ENCODE measurements around the gene PLEKHM1.
"Not testable (repeated sequence)": the region's sequence is repeated elsewhere in the genome, so short reads cannot be mapped to it uniquely, and the experiment has no call there.

The PLEKHM1 gene

DNA sequence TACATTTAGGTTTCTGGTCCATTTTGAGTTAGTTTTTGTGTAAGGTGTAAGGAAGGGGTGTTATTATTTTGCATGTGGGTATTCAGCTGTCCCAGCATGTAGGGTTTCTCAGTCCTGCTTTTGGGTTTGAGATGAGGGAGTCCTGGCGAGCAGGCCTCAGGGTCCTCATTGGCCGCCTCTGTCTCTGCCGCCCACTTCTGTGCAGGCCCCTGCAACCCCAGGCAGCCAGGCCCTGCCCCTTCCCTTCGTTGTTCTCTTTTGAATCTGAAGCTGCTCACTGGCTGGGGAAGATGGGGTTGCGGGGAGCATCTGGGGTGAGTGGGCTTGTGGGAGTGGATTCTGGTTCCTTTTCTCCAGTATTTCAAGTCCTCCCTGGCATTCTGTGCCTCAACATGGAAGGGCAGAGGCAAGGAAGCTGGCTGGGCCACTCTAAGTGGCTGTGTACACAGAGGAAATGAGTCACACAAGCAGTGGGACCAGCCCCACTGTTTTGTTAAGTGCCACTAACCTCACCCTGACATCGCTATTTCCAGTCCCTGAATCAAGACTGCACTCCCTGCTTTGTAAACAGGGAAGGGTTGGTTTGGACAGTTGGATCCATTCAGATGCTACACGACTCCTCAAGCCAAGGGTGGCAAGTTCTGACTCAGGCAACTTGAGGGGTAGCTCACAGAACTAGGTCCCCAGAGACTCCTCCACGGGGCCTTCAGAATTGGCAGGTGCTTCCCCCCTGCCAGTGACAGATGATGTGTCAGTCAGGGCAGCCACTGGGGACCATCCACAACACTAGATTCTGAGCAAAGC lies 28.8 kb downstream of the PLEKHM1 start:
- DNase-seq (ENCODE audit: low read depth): peak; percentile 29

DNA sequence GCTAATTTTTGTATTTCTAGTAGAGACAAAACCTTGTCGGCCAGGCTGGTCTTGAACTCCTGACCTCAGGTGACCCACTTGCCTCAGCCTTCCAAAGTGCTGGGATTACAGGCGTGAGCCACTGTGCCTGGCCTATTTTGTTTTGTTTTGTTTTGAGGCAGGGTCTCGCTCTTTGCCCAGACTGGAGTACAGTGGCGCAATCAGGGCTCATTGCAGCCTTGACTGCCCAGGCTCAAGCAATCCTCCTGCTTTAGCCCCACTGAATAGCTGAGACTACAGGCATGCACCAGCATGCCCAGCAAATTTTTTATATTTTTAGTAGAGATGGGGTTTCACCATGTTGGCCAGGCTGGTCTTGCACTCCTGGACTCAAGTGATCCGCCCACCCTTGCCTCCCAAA lies 30.1 kb downstream of the PLEKHM1 start:
- DNase-seq (ENCODE audit: low read depth): not testable (repeated sequence)

DNA sequence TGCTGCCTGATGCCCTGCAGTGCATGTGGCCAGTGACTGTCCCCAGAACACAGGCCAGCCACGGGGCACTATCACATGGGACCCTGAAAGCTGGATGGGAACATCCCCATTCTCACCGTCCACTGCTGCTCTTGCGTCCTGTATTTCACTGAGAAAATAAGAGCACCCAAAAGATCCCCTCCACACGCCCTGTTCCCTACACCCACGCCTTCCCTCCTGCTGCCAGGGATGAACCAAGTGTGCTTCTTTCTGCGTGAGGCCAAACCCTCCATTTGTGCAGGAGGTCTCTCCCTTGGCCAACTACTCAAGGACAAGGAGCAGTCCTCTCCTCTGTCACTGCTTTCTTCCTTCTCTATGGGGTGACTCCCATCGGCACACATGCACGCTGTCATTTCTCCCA lies 36.2 kb downstream of the PLEKHM1 start:
- not testable (repeated sequence) for DNase-seq (ENCODE audit: low read depth)

DNA sequence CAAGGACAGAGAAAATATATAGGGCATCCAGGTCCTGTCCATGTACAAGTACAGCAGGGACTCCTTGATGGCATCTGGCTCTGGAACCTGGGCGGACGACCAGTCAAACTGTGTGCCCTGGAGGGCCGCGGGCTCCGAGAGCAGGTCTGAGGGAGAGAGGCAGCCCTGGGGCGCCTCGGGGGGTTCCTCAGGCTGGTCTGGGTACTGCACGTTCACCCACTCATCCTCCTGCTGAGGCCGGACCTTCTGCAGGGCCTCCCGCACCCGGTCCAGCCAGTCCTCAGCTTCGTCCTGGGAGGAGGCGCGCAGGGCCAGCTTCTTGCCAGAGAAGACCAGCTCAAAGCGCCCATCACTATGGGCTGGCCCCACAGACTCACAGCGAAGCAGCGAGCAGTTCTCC lies 36.8 kb downstream of the PLEKHM1 start:
- not testable (repeated sequence) for DNase-seq (ENCODE audit: low read depth)

DNA sequence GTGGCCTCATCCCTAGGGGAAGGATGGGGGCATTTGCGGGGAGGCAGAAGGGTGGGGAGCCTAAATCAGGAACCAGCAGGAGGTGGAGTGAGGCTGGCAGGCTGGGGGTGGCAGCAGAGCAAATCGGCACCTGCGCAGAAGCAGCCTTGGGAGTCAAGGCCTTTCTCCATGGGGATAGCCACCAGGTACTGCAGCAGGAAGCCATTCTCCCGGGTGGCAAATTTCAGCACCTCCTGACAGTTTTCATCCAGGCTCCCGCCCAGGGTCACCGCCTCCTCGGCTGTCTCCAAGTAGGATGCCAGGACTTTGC lies 37.3 kb downstream of the PLEKHM1 start:
- not testable (repeated sequence) for DNase-seq (ENCODE audit: low read depth)

DNA sequence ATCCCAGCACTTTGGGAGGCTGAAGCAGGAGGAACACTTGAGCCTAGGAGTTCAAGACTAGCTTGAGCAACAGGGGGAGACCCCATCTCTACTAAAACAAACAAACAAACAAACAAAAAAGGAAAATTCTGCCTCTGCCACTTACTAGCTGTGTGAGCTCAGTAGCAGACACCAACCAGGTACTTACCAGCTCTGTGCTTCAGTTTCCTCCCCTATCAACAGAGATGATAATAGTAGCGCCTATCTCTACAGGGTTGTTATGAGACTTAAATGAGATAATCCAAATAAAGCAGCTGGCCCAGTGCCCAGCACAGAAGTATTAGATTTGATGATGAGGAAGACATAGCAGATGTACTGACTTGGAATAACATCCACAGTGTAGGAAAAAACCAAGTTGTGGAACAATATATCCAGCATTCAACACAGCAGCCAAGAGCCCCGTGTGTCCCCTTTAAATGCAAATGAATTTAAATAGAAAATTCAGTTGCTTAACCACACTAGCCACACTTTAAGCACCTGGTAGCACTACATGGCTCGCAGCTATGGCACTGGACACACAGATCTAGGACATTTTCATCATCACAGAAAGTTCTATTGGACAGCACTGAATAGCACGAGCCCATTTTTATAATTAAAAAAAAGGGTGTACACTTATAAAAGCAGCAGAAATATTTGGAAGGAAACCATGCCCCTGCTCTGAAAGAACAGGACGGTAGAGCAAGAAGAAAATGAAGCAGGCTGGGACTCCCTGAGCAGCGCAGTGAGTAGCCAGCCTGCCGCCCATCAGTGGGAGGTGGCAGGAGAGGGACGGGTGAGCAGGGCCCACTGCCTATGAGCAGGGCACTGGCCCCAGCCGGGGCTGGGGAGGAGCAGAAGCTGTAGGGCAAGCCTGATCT lies 37.9 kb downstream of the PLEKHM1 start:
- DNase-seq (ENCODE audit: low read depth): not testable (repeated sequence)

DNA sequence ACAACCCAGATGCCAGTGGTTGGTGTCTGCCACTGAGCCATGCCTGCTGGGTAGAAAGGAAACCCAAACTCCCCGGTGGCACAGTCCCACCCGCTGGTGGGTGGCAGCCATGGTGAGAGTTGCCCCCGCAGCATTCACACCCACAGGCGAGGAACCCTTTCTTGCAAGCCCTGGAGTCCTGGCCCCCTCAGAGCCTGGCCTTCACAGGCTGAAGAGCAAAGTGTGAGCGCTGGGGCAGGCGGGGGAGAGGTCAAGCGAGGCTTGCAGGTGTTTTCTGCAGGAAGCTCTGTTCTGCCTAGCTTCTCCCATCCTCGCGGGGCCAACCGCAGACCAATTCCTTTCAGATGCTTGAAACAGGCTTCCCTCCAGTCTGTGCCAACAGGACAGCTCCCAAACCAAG lies 38.9 kb downstream of the PLEKHM1 start:
- DNase-seq (ENCODE audit: low read depth): not testable (repeated sequence)

DNA sequence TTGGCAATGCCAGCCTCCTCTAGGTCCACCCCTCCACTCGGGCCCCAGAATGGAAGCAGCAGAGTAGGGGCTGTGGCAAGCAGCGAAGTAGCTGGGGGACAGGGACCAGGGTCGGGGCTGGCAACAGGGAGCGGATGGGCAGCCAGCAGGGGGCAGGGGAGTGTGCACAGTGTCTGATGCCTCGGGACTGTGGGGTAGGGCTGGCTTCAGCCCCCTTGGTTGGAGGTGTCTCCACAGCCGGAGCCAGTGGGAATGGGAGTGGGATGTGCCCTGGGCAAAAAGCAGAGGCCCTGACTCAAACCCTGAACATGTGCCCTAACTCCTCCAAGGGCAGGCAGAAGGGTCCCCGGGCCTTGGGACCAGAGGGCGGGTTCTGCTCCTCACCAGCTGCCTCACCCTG lies 39.4 kb downstream of the PLEKHM1 start:
- DNase-seq (ENCODE audit: low read depth): no peak

DNA sequence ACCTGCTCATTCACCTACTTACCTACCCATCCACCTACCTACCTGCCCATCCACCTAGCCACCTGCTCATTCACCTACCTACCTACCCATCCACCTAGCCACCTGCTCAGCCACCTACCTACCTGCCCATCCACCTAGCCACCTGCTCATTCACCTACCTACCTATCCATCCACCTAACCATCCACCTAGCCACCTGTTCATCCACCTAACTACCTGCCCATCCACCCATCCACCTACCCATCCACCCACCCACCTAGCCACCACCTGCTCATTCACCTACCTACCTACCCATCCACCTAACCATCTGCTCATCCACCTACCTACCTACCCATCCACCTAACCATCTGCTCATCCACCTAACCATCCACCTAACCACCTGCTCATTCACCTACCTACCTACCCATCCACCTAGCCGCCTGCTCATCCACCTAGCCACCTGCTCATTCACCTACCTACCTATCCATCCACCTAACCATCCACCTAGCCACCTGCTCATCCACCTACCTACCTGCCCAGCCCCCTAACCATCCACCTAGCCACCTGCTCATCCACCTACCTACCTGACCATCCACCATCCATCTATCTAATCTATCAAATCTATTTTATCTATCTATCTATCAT lies 40.7 kb downstream of the PLEKHM1 start:
- not testable (repeated sequence) for DNase-seq (ENCODE audit: low read depth)

DNA sequence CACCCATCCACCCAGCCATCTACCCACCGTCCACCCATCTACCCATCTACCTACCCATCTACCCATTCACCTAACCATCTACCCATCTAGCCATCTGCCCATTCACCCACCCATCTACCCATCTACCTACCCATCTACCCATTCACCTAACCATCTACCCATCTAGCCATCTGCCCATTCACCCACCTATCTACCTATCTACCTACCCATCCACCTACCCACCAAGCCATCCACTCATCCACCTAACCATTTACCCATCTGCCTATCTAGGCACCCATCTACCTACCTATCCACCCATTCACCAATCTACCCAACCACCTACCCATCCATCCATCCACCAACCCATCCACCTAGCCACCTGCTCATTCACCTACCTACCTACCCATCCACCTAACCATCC lies 41.3 kb downstream of the PLEKHM1 start:
- not testable (repeated sequence) for DNase-seq (ENCODE audit: low read depth)

DNA sequence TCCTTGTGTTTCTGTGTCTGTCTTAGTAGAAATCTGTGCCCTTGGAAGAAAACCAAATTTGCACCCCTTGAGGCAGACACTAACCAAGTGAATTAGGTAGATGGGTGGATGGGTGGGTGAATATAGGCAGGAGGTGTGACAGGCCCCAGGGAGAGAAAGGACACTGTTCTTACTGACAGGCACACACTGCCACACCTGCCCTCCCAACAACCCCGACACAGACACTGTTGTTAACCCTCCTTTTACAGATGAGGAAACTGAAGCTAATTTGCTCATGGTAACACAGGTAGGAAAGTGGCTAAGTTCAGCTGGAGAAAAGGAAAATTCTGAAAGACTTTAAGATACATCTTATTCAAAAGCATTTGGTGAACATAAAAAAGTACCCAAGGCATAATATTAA lies 42.0 kb downstream of the PLEKHM1 start:
- DNase-seq (ENCODE audit: low read depth): not testable (repeated sequence)

DNA sequence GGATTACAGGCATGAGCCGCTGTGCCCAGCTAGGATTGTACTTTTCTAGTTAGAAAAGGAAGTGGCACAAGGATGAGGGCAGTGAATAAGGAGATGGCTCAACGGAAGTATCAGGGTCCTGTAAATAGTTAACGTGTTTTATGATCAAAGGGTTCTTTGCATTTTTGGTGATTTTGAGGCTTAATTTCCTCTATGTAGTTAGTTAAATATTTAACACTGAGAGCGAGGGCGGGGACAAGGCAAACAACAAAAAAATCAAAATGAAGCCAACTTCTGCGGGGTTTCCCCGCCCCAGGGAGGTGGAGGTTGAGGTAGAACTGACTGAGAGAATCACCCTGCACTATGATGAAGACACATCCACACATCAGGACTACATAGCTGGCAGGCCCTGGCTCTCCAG lies 42.5 kb downstream of the PLEKHM1 start:
- DNase-seq (ENCODE audit: low read depth): not testable (repeated sequence)

DNA sequence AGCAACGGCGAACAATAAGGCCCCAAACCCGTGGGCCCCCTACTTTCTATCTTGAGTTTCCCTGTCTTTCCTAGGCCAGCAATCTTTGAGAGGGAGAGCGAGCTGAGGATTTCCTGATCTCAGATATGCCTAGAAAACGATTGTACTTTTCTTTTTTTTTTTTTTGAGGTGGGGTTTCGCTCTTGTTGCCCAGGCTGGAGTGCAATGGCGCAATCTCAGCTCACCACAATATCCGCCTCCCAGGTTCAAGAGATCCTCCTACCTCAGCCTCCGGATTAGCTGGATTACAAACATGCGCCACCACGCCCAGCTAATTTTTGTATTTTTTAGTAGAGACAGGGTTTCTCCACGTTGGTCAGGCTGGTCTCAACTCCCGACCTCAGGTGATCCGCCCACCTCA lies 42.9 kb downstream of the PLEKHM1 start:
- not testable (repeated sequence) for DNase-seq (ENCODE audit: low read depth)

DNA sequence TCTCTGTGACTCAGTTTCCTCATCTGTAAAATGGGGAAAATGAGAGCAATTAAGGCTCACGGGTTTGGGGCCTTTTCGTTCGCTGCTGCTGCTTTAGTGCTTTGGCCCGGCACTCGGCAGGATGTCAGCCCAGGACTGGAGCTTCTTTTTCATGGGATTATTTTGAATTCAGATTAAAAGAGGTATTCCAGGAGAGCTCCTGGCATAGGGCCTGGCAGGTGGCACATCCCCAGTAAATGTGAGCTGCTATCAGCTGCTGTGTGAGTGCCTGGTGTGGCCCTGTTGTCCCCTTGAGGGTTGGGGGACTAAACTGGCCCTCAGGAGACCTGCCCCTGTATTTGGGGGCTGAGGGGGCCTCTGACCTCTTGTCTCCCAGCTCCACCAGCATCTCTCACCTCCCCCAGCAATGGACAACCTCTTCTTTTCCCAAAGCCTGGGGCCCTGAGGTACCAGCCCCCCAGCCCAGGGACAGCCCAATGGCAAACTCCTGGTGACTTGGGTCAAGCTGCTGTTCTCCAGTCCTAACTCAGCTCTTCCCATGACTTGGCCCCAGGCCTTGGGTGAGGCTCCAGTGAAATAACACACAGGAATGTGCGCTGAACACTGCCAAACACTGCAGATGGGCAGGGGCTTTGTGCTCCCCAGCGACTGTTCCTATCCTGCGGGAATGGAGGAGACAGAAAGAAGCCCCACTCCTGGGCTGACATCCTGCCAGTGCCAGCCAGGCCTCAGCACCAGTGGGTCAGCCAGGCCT lies 43.5 kb downstream of the PLEKHM1 start:
- DNase-seq (ENCODE audit: low read depth): not testable (repeated sequence)

DNA sequence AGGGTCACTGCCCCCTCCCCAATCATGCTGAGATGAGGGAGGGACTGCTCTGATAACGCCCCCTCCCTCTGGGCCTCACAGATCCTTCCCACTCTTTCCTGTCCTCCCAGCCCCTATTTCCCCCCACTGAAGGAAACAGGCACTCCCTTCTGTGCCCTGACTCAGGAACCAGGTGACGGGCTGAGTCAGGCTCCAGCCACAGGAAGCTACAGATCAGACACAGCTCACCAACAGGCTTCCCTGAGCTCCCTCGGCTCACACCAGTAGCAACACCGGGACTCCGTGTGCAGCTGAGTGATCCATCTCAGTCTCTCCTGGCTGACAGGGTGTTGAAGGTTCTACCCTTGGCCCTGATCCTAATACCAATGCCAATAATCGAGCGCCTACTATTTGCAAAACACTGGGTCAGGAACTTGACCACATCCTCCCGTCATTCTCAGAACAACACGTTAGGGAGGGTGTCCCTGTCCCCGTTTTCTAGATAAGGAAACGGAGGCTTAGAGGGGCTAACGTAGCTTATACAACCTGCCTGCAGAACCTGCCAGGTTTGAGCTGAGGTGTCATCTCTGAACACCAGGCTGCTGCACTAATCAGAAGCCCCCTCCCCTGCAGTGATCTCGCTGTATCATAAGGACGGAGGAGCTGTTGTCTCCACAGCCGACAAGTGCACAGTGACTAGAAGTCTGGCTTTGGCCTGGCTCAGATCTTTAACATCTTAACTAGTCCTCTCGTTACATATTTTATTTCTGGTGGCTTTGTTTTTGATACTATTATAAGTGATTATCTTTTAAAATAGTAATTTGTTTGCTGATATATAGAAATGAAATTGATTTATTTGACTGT lies 44.4 kb downstream of the PLEKHM1 start:
- peak; percentile 86 for DNase-seq (ENCODE audit: low read depth)

DNA sequence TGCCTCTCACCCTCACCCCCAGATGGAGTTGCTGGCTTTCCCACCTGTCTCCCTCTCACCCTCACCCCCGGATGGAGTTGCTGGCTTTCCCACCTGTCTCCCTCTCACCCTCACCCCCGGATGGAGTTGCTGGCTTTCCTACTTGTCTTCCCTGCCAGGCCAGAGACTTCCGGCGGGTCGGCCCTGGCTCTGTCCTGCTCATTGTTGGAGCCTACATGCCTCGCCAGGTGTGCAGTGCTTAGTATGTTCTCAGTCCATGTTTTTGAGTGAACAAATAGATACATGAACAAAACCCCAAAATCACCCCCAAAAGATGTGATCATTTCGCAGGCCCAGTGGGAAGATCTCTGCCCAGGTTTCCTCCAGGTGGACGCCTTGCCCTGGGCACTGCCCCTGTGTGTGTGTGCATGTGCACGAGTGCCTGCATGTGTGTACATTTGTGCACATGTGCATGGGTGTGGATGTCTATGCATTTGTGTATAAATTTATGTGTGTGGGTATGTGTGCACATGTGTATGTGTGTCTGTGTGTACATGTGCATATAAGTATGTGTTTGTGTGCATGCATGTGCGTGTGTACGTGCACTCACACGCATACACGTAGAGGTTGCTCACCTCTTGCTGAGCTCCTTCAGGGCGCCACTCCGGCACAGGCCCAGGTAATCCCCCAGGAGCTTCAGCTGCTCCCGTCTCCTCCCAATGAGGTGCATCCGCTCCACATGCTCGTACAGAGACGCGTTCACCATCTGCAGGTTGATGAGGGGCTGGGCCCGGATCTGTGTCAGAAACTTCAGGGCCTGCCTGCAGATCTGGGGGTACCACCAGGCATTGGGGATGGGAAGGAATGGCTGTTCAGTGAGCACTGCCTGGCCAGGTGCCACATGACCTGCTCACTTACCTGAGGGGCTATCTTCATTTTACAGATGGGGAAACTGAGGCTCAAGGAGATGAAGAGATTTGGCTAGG lies 45.4 kb downstream of the PLEKHM1 start:
- not testable (repeated sequence) for DNase-seq (ENCODE audit: low read depth)

DNA sequence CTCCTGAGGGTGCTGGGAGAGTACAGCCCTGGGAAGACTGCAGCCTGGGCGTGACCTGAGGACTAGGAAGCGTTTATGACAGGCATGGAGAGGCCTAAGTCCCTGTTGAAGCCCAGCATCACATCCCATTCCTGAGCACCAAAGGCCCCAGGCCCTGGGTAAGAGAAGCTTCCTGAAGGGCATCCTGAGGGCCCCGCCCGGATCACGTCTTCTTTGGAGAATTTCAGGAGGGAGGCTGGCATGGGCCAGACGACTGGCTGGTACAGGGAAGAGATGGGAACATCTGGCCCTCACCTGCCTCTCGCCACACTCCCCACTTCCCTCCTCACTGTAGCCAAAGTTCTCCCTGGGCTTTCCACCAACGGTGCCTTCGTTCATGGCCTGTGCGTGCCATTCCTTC lies 46.2 kb downstream of the PLEKHM1 start:
- not testable (repeated sequence) for DNase-seq (ENCODE audit: low read depth)

DNA sequence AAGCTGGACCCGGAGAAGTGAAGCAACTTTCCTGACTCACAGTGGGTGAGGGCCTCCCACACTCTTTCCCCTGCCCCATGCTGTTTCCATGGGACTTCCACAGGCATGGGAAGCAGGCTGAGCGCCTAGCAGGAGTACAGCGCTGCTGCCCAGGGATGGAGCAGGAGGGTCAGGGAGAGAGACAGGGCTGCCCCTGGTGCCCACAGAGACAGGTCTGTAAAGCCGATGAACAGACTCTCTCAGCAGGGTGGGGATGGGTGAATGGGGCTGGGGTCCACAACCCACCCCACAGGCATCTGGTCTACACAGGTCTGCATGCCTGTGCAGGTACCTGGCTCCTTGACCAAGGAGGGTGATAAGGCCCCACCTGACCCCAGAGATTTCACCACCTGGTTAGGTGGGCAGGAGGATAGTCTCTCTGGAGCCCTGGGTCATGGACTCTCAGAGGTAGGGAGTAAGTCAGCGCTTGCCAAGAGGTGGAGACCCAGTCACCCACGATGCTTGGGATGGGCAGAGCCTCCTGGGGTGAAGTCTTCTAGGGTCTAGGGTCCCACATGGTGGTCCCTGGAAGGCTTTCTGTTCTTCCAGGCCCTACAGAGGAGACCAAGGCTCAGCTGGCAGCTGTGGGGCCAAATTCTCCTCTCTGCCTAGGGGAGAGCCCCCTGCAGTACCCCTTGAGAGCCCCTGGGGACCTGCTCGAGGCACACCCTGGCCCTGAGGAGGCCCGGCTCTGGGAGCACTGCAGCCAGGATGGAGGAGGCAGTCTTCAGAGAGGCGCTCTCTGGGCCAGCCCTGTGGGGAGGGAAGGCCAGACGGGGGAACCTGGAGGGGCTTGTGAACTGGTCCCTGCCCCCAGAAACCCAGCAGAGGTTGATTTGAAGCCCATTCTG lies 46.9 kb downstream of the PLEKHM1 start:
- DNase-seq (ENCODE audit: low read depth): not testable (repeated sequence)
